ENCODE measurements around the gene ABR. TPM values are rescaled to one million over a fixed set of nuclear protein-coding genes. Genes with fewer than 3 reads are reported as not detected.

The ABR gene
- 54.9 and 85.2 TPM in 2 replicates for total RNA-seq (2014; rRNA removed; shearing (Covaris generic))

DNA sequence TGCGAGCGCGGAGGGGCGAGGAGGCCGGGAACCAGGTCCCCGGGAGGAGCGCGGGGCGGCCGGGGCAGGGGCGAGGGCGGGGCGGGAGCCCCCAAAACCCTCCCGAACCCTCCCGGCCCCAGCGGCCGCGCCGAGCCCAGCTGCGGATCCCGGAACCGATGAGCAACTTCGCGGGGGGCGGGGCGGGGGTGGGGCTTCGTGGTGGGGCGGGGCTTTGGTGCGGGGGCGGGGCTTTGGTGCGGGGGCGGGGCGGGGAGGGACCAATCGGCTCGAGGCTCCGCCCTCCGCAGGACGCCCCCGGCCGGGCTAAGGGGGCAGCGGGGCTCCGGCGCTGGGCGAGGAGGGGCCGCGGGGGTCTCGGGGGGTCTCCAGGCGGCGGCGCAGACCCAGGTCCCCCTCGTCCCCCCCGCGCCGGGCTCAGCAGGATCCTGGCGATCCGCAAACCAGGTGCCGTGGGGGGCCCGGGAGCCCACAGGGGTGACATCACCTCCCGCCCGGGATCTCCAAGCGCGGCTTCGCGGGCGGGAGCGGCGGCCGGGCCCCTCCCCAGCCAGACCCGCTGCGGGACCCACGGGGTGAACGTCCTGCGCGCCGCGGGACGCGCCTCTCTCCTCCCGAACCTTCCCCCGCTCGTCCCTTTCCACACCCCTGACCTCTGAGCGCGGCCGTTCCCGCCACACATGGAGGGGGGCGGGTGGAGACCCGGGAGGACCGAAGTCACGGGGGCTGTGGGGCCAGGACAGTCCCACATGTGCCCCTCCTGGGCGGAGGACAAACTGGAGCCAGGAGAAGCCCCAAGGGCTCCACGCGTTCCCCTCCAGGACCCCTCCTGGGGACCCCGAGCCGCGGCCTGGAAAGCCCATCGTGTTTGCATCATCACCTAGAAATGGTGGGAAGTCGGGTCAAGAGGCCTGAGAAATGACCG, at the start of gene ABR:
Gene ABR (minus strand): TSS at position 164 of the 925 bp plus-strand sequence. CDS start 254 bp downstream, outside the sequence.
- no peak for DNase-seq (ENCODE audit: low spot score)

DNA sequence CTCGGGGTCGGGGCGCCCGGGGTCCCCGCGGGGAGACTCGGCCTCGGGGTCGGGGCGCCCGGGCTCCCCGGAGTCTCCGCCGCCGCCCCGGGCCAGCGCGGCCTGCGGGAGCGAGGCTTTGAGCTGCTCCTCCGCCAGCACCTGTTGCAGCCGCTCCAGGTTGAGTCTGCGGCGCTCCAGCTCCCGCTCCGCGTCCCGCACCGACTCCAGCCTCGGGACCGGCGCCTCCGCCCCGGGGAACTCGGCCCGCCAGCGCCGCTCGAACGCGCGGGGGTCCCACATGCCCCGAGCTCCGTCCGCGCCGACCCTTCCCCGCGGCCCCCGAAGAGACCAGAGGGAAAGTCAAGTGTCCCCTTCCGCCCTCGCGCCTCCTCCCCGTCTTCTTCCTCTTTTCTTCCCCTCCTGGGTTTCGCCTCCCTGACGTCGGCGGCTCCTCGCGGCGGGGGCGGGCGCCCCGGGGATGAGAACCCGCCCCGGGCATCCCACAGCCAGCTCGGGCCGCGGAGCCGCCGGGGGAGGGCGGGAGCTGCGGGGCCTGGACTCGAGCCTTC, 49.6 kb upstream of the ABR start:
- DNase-seq (ENCODE audit: low spot score), result no peak

DNA sequence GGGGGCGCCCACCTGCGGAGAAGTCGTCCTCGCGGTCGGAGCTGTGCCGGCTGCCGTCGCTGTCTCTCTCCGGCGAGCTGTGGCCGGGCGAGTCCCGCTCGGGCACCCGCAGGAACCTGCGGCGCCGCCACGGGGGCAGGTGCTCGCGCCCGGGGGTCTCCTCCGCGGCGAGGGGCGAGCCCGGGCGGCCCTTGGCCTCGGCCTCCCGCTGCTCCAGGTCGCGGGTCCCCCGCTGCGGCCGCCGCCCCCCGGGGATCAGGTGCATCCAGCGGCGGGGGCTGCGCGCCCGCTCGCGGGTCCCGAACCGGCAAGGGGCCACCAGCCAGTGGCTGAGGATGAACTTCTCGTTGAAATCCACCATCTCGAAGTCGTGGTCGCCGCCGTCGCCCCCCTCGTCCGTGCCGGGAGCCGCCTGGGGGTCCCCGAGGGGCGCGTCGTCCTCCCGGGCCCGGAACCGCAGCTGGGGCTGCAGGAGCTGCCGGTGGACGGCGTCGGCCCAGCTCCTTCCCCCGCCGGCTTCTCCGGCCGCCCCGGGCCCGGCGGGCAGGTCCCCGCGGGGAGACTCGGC, 49.1 kb upstream of the ABR start:
- DNase-seq (ENCODE audit: low spot score), result no peak

DNA sequence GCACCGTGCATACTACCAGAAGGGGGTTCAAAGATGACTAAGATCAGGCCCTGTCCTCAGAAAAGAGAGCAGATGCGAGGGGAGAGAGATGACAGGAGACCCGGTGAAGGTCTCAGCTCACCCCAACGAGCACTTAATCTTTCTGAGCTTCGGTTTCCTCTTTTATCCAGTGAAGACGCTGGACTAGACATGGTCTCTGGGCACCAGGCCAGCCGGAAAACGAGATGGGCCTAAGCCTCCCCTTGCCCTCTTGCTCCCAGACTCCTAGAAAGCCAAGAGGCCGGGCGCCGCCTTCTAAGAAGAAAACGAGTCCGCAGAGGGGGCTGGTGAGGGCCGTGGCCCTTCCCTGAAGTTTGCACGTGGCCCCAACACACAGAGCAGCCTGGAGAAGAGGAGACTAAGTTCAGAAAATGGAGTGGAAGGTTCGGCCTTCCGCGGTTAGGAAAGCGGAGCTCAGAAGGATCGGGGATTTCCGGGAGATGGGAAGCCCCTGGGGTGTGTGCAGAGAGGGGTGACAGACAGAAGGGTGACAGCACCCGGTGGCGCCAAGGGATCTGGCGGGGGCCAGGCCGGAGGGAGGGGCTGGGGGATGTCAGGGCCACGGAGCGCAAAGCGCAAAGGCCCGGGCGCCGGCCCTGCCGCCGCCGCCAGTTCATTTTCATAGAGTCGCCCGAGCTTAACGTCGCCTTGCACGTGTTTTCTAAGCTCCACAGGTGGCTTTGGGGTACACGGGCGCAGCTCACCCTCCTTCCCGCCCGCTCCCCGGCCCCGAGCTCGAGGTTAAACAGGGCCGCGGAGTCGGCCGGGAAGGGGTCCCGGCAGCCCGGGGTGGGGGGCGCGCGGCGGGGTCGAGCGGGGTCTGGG, 48.4 kb upstream of the ABR start:
- no peak for DNase-seq (ENCODE audit: low spot score)

DNA sequence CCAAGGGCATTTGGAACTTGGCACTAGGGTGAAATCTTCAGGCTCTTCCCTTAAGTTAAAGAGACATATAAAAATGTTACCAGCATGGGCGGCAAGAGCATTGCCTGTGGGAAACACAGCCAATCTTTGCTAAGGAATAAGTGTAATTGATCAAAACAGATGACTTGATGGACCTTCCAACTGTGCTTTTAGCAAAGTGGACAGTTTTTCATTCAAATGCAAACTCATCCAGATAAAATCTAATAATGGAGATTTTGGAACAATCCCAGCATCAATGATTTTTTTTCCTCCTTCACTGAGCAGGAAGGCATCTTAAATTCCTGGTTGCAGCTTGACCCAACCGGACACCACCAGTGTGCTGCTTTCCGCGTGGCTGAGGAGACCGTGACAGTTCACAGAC, 47.6 kb upstream of the ABR start:
- DNase-seq (ENCODE audit: low spot score), result no peak

DNA sequence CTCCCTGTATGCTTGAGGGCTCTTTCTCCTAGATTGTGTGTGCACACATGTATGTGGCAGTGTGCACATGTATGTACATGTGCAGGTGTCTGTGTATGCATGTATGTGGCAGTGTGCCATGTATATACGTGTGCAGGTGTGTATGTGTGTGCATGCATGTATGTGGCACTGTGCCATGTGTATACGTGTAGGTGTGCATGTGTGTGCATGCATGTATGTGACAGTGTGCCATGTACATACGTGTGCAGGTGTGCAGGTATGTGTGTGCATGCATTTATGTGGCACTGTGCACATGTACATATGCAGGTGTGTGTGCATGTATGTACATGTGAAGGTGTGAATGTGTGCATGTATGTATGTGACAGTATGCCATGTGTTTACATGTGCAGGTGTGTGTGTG, 46.5 kb upstream of the ABR start:
- DNase-seq (ENCODE audit: low spot score), result no peak

DNA sequence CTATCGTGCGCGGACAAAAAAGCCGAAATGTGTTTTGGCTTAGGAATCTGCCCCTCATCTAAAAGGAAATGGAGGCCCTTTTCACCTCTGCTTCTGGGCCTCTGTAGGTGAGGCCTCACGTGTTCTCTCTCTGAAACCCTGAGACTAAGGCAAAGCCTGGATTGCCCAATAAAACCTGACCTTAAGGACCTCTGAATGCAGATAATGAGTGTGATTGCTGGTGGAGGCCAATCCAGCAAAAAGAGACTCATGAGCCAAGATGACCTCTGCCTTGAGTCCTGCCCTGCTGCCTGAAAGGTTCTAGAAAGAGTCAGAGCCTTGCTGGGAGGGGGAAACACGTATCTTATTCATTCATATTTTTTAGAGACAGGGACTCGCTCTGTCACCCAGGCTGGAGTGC, 44.5 kb upstream of the ABR start:
- DNase-seq (ENCODE audit: low spot score), result no peak

DNA sequence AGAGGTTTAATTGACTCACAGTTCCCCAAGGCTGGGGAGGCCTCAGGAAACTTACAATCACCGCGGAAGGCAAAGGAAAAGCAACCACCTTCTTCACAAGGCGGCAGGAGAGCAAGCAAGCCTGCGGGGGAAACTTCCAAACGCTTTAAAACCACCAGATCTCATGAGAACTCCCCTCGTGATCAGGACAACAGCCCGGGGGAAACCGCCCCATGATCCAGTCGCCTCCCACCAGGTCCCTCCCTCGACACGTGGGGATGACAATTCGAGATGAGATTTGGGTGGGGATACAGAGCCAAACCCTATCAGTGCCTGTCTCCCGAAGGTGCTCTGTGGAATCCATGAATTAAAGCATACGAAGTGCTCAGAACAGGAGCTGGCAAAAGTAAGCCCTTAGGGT, 43.9 kb upstream of the ABR start:
- DNase-seq (ENCODE audit: low spot score), result no peak

DNA sequence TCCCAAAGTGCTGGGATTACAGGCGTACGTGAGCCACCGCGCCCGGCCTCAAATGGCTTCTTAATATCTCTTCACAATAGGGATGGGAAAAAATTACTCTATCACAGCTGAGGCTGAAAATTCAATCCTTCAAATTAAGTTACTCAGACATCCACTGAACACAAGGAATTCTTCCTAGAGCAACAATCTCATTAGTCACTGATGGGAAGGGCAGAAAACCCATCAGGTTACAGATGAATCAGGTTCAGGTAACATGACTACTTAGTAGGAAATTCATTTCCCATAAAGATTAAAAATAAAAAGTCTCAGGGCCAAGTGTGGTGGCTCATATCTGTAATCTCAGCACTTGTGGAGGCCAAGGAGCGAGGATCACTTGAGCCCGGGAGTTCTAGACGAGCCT, 42.5 kb upstream of the ABR start:
- no peak for DNase-seq (ENCODE audit: low spot score)

DNA sequence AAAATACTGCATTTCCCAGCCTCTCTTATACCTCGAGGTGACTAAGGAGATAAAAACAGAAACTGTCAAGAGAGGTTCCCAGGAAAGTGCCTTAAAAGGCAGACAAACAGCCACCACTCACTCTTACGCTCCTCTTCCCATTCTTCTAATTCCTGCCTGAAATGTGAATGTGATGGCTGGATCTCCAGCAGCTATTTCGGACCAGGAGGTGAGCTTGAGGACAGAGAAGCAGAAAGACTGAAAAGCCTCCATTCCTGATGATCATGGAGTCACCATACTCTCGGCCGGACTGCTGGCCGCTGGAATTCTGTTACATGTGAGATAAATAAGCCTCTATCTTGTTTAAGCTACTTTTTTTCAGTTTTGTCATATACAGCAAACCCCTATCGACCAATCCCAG, 41.4 kb upstream of the ABR start:
- DNase-seq (ENCODE audit: low spot score), result no peak

DNA sequence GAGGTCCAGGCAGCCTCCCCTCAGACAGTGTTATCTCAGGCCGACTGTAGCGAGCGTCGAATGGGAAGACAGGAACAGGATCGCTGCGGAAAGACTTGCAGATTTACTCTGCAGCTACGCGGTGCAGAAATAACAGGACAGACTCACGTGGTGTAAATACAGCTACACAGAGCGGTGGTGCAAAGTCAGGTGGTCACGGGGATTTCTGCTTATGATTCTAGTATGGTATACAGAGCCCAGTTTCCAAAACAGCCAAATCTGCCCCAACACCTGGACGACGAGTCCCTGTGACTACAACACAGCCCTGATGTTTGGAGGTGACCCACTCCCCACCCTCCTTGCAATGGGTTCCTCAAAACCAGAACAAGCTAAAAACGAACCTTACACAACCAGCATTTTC, 40.6 kb upstream of the ABR start:
- no peak for DNase-seq (ENCODE audit: low spot score)

DNA sequence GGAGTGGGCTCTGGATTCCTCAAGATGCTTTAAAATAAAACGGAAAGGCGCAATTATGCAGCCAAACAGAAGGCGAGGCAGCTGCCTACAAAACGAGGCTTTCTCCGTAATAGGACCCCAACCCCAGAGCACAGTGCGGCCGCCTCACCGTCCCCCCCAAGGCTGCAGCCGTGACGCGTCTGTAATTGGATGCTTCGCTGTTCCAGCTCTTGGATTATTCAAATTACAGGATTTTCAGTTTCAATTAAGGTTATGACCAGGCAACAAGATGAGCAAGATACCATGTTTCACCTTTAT, 37.3 kb upstream of the ABR start:
- no peak for DNase-seq (ENCODE audit: low spot score)

DNA sequence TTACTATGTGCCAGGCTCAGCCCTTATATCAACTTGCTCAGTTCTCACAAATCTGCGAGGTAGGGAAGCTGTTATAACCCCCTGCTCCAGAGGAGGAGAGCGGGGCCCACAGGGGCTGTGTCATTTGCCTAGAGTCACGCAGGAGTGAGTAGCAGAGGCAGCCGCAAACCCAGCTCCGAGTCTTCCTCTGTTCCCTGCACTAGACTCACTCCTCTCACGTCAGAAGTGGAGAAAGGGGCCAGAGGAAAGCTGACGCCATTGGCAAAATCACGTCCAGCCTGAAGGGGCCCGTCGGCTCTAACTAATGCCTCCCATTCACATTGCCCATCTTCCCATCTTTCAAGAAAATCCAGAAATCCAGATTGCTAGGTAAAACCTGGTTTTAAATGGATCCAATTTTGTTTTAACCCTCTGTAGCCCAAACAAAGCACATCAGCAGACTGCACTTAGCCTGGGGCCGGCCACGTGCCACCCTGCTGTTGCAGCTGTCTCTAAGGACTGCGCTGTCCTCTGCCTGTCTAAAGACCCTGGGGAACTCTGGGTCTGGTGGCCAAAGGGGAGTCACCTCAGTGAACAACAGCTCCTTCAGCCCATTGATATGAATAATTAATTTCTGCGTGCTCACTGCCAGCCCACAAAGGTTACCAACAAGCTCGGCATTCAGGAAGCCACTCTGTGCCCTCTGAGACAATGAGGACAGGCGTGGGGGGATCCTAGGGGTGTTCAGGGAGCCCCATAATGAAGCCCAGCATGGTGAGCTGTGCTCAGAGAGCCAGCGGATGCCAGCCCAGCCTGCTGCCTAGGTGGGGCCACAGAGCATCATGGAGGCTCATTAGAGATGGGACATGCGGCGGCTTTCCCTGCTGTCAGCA, 36.7 kb upstream of the ABR start:
- DNase-seq (ENCODE audit: low spot score), result no peak

DNA sequence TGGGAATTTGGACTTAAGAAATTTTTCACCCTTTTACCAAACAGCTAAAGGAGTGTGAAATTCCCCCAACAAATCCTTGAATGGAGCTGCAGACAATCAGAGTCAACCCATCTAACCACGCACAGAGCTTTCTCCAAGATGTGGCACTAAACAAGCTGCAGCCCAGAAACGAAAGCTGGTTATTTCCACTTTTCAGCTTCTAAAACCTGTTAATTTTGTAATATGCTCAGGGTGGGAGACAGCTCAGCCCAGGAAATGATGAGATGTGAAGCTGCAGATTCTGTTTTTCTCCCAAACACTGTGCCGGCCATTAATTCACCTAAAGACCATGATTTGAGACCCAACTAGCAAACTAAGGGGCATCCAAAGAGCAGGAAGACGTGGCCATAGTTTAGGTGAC, 33.2 kb upstream of the ABR start:
- DNase-seq (ENCODE audit: low spot score), result no peak

DNA sequence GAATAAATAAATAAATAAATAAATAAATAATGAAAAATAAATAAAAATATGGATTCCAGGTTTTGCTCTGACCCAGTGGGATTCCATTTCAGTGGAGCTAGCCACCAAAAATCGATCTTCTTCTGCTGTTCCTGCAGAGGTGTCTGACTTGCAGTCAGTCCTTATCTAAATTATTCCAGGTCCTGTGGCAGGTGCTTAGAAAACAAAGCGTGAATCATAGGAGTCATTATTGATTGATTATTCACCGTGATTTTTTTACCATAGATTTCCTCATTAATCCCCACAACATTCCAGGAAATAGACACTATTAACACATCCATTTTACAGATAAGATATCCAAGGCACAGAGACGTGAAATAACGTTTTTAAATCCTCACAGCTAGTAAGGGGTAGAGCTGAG, 31.5 kb upstream of the ABR start:
- DNase-seq (ENCODE audit: low spot score), result no peak

DNA sequence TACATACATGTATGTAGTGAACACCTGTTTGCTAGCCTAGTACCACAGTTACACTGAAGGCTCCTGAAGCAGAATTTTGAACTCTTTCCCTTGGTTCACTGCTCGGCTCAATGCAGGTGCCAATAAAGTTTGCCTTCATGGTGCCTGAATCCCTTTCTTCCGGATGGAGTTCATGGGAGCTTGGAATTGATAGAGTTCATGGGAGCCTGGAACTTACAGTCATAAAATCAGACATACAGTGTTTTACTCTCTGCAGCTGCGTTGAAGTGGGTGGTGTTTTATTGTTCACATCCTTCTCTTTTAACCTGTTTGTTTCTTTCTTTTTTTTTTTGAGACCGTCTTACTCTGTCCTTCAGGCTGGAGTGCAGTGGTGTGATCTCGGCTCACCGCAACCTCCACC, 29.2 kb upstream of the ABR start:
- no peak for DNase-seq (ENCODE audit: low spot score)

DNA sequence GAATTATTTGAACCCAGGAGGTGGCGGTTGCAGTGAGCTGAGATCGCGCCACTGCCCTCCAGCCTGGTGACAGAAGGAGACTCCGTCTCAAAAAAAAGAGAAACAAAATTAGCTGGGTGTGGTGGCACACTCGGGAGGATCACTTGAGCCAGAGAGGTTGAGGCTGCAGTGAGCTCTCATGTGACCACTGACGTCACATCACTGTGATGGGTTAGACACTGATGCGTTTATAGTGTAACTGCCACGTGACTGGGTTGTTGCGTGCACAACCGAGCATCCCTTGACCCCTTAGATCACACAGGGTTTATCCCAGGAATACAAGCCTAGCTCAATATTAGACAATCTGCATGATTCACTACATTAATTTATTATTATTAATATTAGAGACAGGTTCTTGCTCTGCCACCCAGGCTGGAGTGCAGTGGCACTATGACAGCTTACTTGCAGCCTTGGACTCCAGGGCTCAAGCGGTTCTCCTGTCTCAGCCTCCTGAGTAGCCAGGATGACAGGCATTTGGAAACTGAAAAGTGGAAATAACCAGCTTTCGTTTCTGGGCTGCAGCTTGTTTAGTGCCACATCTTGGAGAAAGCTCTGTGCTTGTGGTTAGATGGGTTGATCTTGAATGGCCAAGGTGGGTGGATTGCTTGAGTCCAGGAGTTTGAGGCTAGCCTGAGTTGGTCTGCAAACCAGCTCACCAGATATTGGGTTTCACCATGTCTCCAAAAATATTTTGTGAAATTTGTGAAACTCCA, 26.4 kb upstream of the ABR start:
- DNase-seq (ENCODE audit: low spot score), result no peak

DNA sequence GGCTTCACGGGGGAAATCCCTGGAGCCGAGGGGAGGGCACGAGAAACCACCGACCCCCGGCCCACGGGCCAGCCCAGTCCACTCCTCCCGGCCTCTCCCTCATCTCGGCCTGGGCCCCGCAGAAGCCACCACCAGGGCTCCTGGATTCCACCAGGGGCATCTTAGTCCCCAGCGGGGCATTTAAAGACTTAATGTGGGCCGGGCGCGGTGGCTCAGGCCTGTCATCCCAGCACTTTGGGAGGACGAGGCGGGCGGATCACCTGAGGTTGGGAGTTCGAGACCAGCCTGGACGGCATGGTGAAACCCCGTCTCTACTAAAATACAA, 24.1 kb upstream of the ABR start:
- no peak for DNase-seq (ENCODE audit: low spot score)

DNA sequence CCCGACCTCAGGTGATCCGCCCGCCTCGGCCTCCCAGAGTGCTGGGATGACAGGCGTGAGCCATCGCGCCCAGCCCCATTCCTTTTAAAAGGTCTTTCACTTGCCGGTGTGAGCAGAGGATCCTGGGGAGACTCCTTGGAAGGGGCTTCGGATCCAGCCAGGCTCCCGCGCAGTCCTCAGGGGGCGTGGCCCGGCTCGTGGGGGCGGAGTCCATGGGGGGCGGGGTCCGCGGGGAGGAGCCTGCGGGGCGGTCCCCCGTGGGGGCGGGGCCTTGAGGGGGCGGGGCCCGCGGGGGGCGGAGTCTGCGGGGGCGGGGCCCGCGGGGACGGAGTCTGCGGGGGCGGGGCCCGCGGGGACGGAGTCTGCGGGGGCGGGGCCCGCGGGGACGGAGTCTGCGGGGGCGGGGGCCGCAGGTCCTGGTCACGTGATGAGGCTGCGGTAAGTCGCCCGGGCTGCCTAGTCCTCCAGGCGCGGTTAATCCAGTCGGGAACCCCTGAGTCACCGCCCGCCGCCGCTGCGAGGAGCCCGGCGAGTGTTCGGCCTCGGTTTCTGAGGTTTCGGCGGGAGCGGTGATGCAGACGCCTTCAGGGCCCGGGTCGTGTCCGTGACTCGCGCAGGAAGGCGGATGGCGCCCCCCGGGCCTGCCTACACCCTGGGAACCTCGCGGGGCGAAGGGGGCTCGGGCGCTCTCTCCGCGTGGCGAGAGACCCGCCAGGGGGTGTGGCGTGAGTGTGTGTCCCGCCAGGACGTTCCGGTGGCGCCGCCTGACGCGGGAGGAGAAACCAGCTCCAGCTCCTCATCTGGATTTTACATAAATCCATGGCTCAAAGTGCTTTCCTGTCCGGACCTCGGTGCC, 23.6 kb upstream of the ABR start:
- no peak for DNase-seq (ENCODE audit: low spot score)

DNA sequence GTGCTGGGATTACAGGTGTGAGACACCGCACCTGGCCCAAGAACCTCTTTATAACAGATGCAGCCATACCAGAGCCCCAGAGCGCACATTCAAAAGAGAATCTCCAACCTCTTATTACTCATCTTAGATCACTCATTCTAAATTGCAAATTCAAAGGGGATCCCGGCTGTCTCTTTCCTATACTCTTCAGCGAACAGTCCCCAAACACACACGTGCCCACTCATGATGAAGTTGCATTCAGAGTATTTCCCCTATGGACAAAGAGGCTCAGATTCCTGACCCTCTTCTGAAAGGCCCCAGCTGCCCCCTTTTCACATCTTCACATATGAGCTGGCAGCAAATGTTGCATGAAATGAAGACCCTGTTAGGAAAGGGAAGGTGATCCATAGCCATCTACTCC, 22.5 kb upstream of the ABR start:
- DNase-seq (ENCODE audit: low spot score), result no peak
